GM04504 (cell line): ENCODE measurements around the gene FAIM2.

ENCODE experiments used
- DNase-seq: peaks from one replicate; pipeline ENCODE4 v3.0.0-alpha.2; 2012; ENCODE audit warnings: low read depth

The FAIM2 gene

GRCh38 chr12:49917166-49917787 is 13.6 kb upstream of the FAIM2 start:
- no peak for DNase-seq

GRCh38 chr12:49916129-49916919 is 12.6 kb upstream of the FAIM2 start:
- DNase-seq = no peak

GRCh38 chr12:49912345-49913255 is 8.9 kb upstream of the FAIM2 start:
- no peak for DNase-seq

GRCh38 chr12:49911213-49911605 is 7.5 kb upstream of the FAIM2 start:
- DNase-seq = no peak

- no peak for DNase-seq
Measured at GRCh38 chr12:49910331-49911212, 6.9 kb upstream of the FAIM2 start.

- no peak for DNase-seq
Measured at GRCh38 chr12:49909826-49910225, 6.1 kb upstream of the FAIM2 start.

GRCh38 chr12:49909356-49909755 is 5.7 kb upstream of the FAIM2 start:
- DNase-seq = no peak

- DNase-seq = no peak
Measured at GRCh38 chr12:49907352-49907751, 3.7 kb upstream of the FAIM2 start.

- no peak for DNase-seq
Measured at GRCh38 chr12:49905718-49906314, 2.1 kb upstream of the FAIM2 start.

GRCh38 chr12:49904601-49905000 is 901 bp upstream of the FAIM2 start:
- no peak for DNase-seq

GRCh38 chr12:49903351-49903699 is 375 bp downstream of the FAIM2 start:
- no peak for DNase-seq

- DNase-seq = no peak
Measured at GRCh38 chr12:49902399-49903350, 1.0 kb downstream of the FAIM2 start.

GRCh38 chr12:49901986-49902385 is 1.7 kb downstream of the FAIM2 start:
- no peak for DNase-seq

GRCh38 chr12:49901026-49901425 is 2.7 kb downstream of the FAIM2 start:
- DNase-seq = no peak

- DNase-seq = no peak
Measured at GRCh38 chr12:49900371-49900770, 3.3 kb downstream of the FAIM2 start.

GRCh38 chr12:49899921-49900320 is 3.8 kb downstream of the FAIM2 start:
- no peak for DNase-seq

- no peak for DNase-seq
Measured at GRCh38 chr12:49899286-49899843, 4.3 kb downstream of the FAIM2 start.

- no peak for DNase-seq
Measured at GRCh38 chr12:49897276-49897675, 6.4 kb downstream of the FAIM2 start.

- no peak for DNase-seq
Measured at GRCh38 chr12:49895773-49896172, 7.9 kb downstream of the FAIM2 start.

- DNase-seq = no peak
Measured at GRCh38 chr12:49894751-49895148, 8.9 kb downstream of the FAIM2 start.
